IMR-90 (cell line): Measurements from ENCODE around the gene ARFGEF3. TPM values are rescaled to one million over a fixed set of nuclear protein-coding genes. Genes with fewer than 3 reads are reported as not detected.

Source experiments
- ATAC-seq: fragments of 200-7000 bp; cut with Tn5 transposase; 2 replicates; pipeline ENCODE4 v1.9.1; 2020; ENCODE audit warnings: low read depth, mild to moderate bottlenecking, moderate library complexity
- BruUV-seq: library from RNA; stranded (reverse); fragments of 400-500 nt; replicated peaks from 2 replicates; lab custom pipeline; 2021; lab: Mats Ljungman, UMichigan
- CTCF ChIA-PET: fragments of 300-600 bp; formaldehyde crosslinking; extraction: SDS; loops from one replicate; lab custom pipeline; 2021; ENCODE audit warnings: antibody characterized with exemption; lab: Yijun Ruan, JAX
- POLR2A ChIA-PET: fragments of 300-600 bp; sonication (Branson Sonifier 250); formaldehyde crosslinking; loops from one replicate; lab custom pipeline; 2022; ENCODE audit warnings: antibody characterized with exemption; ENCODE audit not compliant: unreplicated experiment; lab: Charles Lee
- DNase-seq: peaks from one replicate; pipeline ENCODE4 v3.0.0; 2013
- H2AFZ ChIP-seq: replicated peaks from 2 replicates; pipeline ENCODE3; 2013; ENCODE audit warnings: low read length, mild to moderate bottlenecking; ENCODE audit not compliant: poor library complexity
- H2AK5ac ChIP-seq: 2 replicates; pipeline ENCODE4 v1.6.1; 2013; ENCODE audit warnings: low read depth, low read length, inconsistent platforms
- H2AK9ac ChIP-seq: replicated peaks from 2 replicates; pipeline ENCODE3; 2013; ENCODE audit warnings: mild to moderate bottlenecking, low read depth, low read length, moderate library complexity; ENCODE audit not compliant: poor library complexity
- H2BK120ac ChIP-seq: 2 replicates; pipeline ENCODE4 v1.6.1; 2013; ENCODE audit warnings: low read depth, low read length, inconsistent platforms
- H2BK15ac ChIP-seq: 3 replicates; pipeline ENCODE4 v1.6.1; 2013; ENCODE audit warnings: low read depth, low read length, inconsistent platforms
- H2BK20ac ChIP-seq: 2 replicates; pipeline ENCODE4 v1.6.1; 2013; ENCODE audit warnings: low read depth, mild to moderate bottlenecking, inconsistent platforms, low read length, moderate library complexity
- H2BK5ac ChIP-seq: 2 replicates; pipeline ENCODE4 v1.6.1; 2013; ENCODE audit warnings: mild to moderate bottlenecking, low read depth, low read length, inconsistent platforms; ENCODE audit not compliant: poor library complexity, severe bottlenecking
- H3K14ac ChIP-seq: replicated peaks from 2 replicates; pipeline ENCODE4 v1.6.1; 2013; ENCODE audit warnings: low read depth, low read length, inconsistent platforms
- H3K18ac ChIP-seq: 2 replicates; pipeline ENCODE4 v1.6.1; 2013; ENCODE audit warnings: low read depth, low read length, control low read depth
- H3K23ac ChIP-seq: 2 replicates; pipeline ENCODE4 v1.6.1; 2013; ENCODE audit warnings: low read depth, low read length, inconsistent platforms
- H3K27ac ChIP-seq: 2 replicates; pipeline ENCODE4 v1.5.1; 2013; ENCODE audit warnings: mild to moderate bottlenecking, control low read depth, low read length; ENCODE audit not compliant: insufficient read depth
- H3K27me3 ChIP-seq: 2 replicates; pipeline ENCODE4 v1.6.1; 2013; ENCODE audit warnings: low read length; ENCODE audit not compliant: control insufficient read depth, insufficient read depth
- H3K36me3 ChIP-seq: 2 replicates; pipeline ENCODE4 v1.6.1; 2013; ENCODE audit warnings: low read length, mixed read lengths; ENCODE audit not compliant: control insufficient read depth, insufficient read depth
- H3K4ac ChIP-seq: 2 replicates; pipeline ENCODE4 v1.6.1; 2013; ENCODE audit warnings: low read depth, low read length, inconsistent platforms
- H3K4me1 ChIP-seq: 2 replicates; pipeline ENCODE4 v1.6.1; 2013; ENCODE audit warnings: low read length, mixed read lengths; ENCODE audit not compliant: control insufficient read depth, insufficient read depth
- H3K4me2 ChIP-seq: 2 replicates; pipeline ENCODE4 v1.6.1; 2013; ENCODE audit warnings: low read depth, mild to moderate bottlenecking, control low read depth, low read length, moderate library complexity
- H3K4me3 ChIP-seq: 2 replicates; pipeline ENCODE4 v1.5.1; 2013; ENCODE audit warnings: low read depth, mild to moderate bottlenecking, control low read depth, low read length, moderate library complexity; ENCODE audit not compliant: insufficient read depth
- H3K56ac ChIP-seq: 2 replicates; pipeline ENCODE4 v1.6.1; 2013; ENCODE audit warnings: low read length, inconsistent platforms; ENCODE audit not compliant: insufficient read depth; ENCODE audit errors: extremely low read depth
- H3K79me1 ChIP-seq, 2 experiments: 2 replicates each; pipeline ENCODE4 v1.6.1; 2013; ENCODE audit warnings: low read length in 2 of 2, inconsistent platforms in 1 of 2, low read depth in 1 of 2
- H3K9ac ChIP-seq: 2 replicates; pipeline ENCODE4 v1.6.1; 2013; ENCODE audit warnings: low read depth, low read length, control low read depth
- H3K9me1 ChIP-seq: 2 replicates; pipeline ENCODE4 v1.6.1; 2013; ENCODE audit warnings: low read length, inconsistent platforms; ENCODE audit not compliant: insufficient read depth
- H3K9me3 ChIP-seq: 2 replicates; pipeline ENCODE4 v1.6.1; 2013; ENCODE audit warnings: low read length; ENCODE audit not compliant: control insufficient read depth, insufficient read depth
- H4K20me1 ChIP-seq: 2 replicates; pipeline ENCODE4 v1.6.1; 2013; ENCODE audit warnings: low read length, inconsistent platforms; ENCODE audit not compliant: insufficient read depth
- H4K5ac ChIP-seq: 2 replicates; pipeline ENCODE4 v1.6.1; 2013; ENCODE audit warnings: mild to moderate bottlenecking, low read depth, low read length, control low read depth
- H4K8ac ChIP-seq, 2 experiments: 2 replicates each; pipeline ENCODE4 v1.6.1; 2013; ENCODE audit warnings: low read depth in 2 of 2, low read length in 2 of 2, control low read depth in 1 of 2, inconsistent platforms in 1 of 2
- H4K91ac ChIP-seq: 2 replicates; pipeline ENCODE4 v1.6.1; 2013; ENCODE audit warnings: low read depth, low read length, inconsistent platforms; ENCODE audit not compliant: insufficient read depth
- BHLHE40 ChIP-seq: fragments of 150-350 bp; IDR thresholded peaks from 2 replicates; pipeline ENCODE4 v1.6.1; 2016; ENCODE audit warnings: mild to moderate bottlenecking, low read depth, low read length
- CEBPB ChIP-seq: IDR thresholded peaks from 2 replicates; pipeline ENCODE4 v1.6.1; 2012; ENCODE audit warnings: low read depth, low read length, improper control_type of control experiment
- CHD1 ChIP-seq: IDR thresholded peaks from 2 replicates; pipeline ENCODE4 v1.6.1; 2012; ENCODE audit warnings: low read depth, low read length, improper control_type of control experiment
- FOS ChIP-seq: fragments of 150-350 bp; IDR thresholded peaks from 2 replicates; pipeline ENCODE4 v1.6.1; 2016; ENCODE audit warnings: low read depth, low read length
- MAFK ChIP-seq: IDR thresholded peaks from 2 replicates; pipeline ENCODE4 v1.6.1; 2012; ENCODE audit warnings: low read depth, low read length, improper control_type of control experiment
- MAZ ChIP-seq: IDR thresholded peaks from 2 replicates; pipeline ENCODE4 v1.6.1; 2012; ENCODE audit warnings: low read depth, mild to moderate bottlenecking, low read length, improper control_type of control experiment, moderate library complexity, borderline replicate concordance
- MXI1 ChIP-seq: IDR thresholded peaks from 2 replicates; pipeline ENCODE4 v1.6.1; 2012; ENCODE audit warnings: low read depth, mild to moderate bottlenecking, low read length, moderate library complexity, borderline replicate concordance
- NFE2L2 ChIP-seq: fragments of 150-350 bp; IDR thresholded peaks from 2 replicates; pipeline ENCODE4 v1.6.1; 2016; ENCODE audit warnings: low read depth, mild to moderate bottlenecking, low read length
- POLR2A ChIP-seq: IDR thresholded peaks from 2 replicates; pipeline ENCODE4 v1.6.1; 2012; ENCODE audit warnings: mild to moderate bottlenecking, low read depth, low read length
- RAD21 ChIP-seq: IDR thresholded peaks from 2 replicates; pipeline ENCODE4 v1.6.1; 2012; ENCODE audit warnings: low read length, improper control_type of control experiment
- RCOR1 ChIP-seq: IDR thresholded peaks from 2 replicates; pipeline ENCODE4 v1.6.1; 2012; ENCODE audit warnings: mild to moderate bottlenecking, low read length, improper control_type of control experiment; ENCODE audit not compliant: insufficient replicate concordance
- RFX5 ChIP-seq: IDR thresholded peaks from 2 replicates; pipeline ENCODE4 v1.8.0; 2012; ENCODE audit warnings: low read depth, mild to moderate bottlenecking, low read length, moderate library complexity
- SMC3 ChIP-seq: fragments of 150-350 bp; IDR thresholded peaks from 2 replicates; pipeline ENCODE4 v1.6.1; 2016; ENCODE audit warnings: low read depth, mild to moderate bottlenecking, antibody characterized with exemption, low read length, moderate library complexity
- WGBS, 2 experiments: methylation state at CpG; one replicate each; pipeline versions ENCODE4 v1.1.5 to v1.1.7; 2013; ENCODE audit warnings: missing lambda C conversion rate in 2 of 2; ENCODE audit not compliant: insufficient read length in 1 of 2; ENCODE audit errors: extremely low coverage in 2 of 2; 5-methylcytosine and 5-hydroxymethylcytosine counted together
- dilution Hi-C: fragments of 300-500 bp; cut with HindIII; formaldehyde crosslinking; loops from one replicate; pipeline ENCODE4 v1.14.3; 2018; ENCODE audit warnings: low sequenced_read_pairs; ENCODE audit not compliant: unreplicated experiment
- in situ Hi-C: fragments of 300-500 bp; cut with MboI; formaldehyde crosslinking; loops from 3 replicates; pipeline ENCODE4 v1.14.3; 2019; ENCODE audit warnings: low sequenced_read_pairs, inconsistent platforms, mixed read lengths
- intact Hi-C: fragments of 100-400 bp; cut with micrococcal nuclease; formaldehyde crosslinking; loops from 2 replicates; pipeline ENCODE4 v1.10.0; 2022
- polyA plus RNA-seq, 3 experiments: library from polyadenylated mRNA; depleted of rRNA; stranded (reverse); fragments of >200 nt; gene quantifications; 2 replicates each; pipeline ENCODE4 v1.2.3, GENCODE V29; 2012; ENCODE audit warnings: low replicate concordance in 1 of 3
- total RNA-seq: library from RNA; depleted of rRNA; stranded (reverse); fragments of >200 nt; gene quantifications from 2 replicates; pipeline ENCODE4 v1.2.3, GENCODE V29; 2012
- TF ChIP-seq, protein P1 (sequence below): fragments of 150-350 bp; IDR thresholded peaks from 2 replicates; pipeline ENCODE4 v1.6.1; 2016; ENCODE audit warnings: low read depth, mild to moderate bottlenecking, low read length, moderate library complexity, borderline replicate concordance
- TF ChIP-seq, protein P2 (sequence below): fragments of 150-350 bp; IDR thresholded peaks from 2 replicates; pipeline ENCODE4 v1.6.1; 2017; ENCODE audit warnings: mild to moderate bottlenecking, antibody characterized with exemption, low read length, low read depth
- TF ChIP-seq, protein P3 (sequence below): conservative IDR thresholded peaks from 2 replicates; pipeline ENCODE4 v1.5.1; 2012; ENCODE audit warnings: mild to moderate bottlenecking, low read depth, low read length, improper control_type of control experiment

ARFGEF3 gene
- total and polyA plus RNA-seq, 2 of the 4 experiments (the other 2 are of a cell fraction) = under 0.01 to 0.02 TPM

DNA sequence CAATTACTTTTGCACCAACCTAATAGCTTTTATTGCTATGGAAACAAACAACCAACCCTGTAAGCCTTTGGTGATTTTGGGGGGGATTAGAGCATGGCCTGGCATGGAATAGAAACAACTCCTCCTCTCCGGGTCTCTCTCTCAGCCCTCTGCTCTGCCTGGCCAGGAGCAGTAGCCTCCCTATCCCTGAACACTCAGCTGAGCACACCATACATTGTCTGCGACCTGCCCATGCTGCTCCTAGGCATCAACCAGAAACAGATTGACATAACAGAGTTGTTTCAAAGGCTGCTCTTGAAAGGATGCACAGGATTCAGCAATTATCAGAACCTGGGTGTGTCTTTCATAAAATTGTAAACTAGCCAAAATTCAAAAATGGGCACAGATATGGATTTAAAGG, 186.1 kb downstream of the ARFGEF3 start:
- ChIA-PET POLR2A (no interaction called here), CTCF (no interaction called here)
- no peak for DNase-seq

More for the DNA sequence above, 186.1 kb downstream of the ARFGEF3 start:
- Histone ChIP-seq H2BK15ac (no peak overlapping the region), H2BK120ac (no peak overlapping the region), H2BK20ac (no peak overlapping the region), H2AFZ (no peak overlapping the region), H3K14ac (no peak overlapping the region), H4K5ac (no peak overlapping the region), H3K36me3 (no peaks in the 10 kb centered on the region), H3K9ac (no peak overlapping the region), H3K4me3 (no peak overlapping the region), H4K8ac (no peak overlapping the region), H3K23ac (no peak overlapping the region), H3K79me1 (no peaks in the 10 kb centered on the region), H2BK5ac (no peak overlapping the region), H3K56ac (no peak overlapping the region), H4K20me1 (no peaks in the 10 kb centered on the region), H3K18ac (no peak overlapping the region), H3K9me3 (no peaks in the 10 kb centered on the region), H3K27ac (no peak overlapping the region), H3K9me1 (no peaks in the 10 kb centered on the region), H3K4ac (no peak overlapping the region), H2AK9ac (no peak overlapping the region), H3K4me2 (no peak overlapping the region), H2AK5ac (no peak overlapping the region), H4K91ac (no peak overlapping the region), H3K4me1 (no peaks in the 10 kb centered on the region), H3K27me3 (peaks cover 16% of the 10 kb centered on the region)
- in situ Hi-C loops (no loop called here), dilution Hi-C loops (no loop called here), intact Hi-C loops (no loop called here)
- BruUV-seq = no TSS peak
- WGBS, 2 experiments = no CpG with 5 or more reads among the region's 2 CpGs
- no peak for ATAC-seq
- TF ChIP-seq MAZ (no peak), NFE2L2 (no peak), POLR2A (no peak), CHD1 (no peak), RCOR1 (no peak), RAD21 (no peak), CEBPB (no peak), RFX5 (no peak), FOS (no peak), MAFK (no peak), MXI1 (no peak), BHLHE40 (no peak), SMC3 (no peak)
- TF ChIP-seq, protein P1, sequence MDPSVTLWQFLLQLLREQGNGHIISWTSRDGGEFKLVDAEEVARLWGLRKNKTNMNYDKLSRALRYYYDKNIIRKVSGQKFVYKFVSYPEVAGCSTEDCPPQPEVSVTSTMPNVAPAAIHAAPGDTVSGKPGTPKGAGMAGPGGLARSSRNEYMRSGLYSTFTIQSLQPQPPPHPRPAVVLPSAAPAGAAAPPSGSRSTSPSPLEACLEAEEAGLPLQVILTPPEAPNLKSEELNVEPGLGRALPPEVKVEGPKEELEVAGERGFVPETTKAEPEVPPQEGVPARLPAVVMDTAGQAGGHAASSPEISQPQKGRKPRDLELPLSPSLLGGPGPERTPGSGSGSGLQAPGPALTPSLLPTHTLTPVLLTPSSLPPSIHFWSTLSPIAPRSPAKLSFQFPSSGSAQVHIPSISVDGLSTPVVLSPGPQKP = no peak
- TF ChIP-seq, protein P2, sequence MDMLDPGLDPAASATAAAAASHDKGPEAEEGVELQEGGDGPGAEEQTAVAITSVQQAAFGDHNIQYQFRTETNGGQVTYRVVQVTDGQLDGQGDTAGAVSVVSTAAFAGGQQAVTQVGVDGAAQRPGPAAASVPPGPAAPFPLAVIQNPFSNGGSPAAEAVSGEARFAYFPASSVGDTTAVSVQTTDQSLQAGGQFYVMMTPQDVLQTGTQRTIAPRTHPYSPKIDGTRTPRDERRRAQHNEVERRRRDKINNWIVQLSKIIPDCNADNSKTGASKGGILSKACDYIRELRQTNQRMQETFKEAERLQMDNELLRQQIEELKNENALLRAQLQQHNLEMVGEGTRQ = no peak
- TF ChIP-seq, protein P3, sequence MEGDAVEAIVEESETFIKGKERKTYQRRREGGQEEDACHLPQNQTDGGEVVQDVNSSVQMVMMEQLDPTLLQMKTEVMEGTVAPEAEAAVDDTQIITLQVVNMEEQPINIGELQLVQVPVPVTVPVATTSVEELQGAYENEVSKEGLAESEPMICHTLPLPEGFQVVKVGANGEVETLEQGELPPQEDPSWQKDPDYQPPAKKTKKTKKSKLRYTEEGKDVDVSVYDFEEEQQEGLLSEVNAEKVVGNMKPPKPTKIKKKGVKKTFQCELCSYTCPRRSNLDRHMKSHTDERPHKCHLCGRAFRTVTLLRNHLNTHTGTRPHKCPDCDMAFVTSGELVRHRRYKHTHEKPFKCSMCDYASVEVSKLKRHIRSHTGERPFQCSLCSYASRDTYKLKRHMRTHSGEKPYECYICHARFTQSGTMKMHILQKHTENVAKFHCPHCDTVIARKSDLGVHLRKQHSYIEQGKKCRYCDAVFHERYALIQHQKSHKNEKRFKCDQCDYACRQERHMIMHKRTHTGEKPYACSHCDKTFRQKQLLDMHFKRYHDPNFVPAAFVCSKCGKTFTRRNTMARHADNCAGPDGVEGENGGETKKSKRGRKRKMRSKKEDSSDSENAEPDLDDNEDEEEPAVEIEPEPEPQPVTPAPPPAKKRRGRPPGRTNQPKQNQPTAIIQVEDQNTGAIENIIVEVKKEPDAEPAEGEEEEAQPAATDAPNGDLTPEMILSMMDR = no peak
